ENCODE data around the gene TTLL11.
"Not testable (repeated sequence)": the region's sequence is repeated elsewhere in the genome, so short reads cannot be mapped to it uniquely, and the experiment has no call there.

Gene TTLL11

GRCh38 chr9:121902461-121903135, 190.5 kb downstream of the TTLL11 start:
- no peak for DNase-seq (ENCODE audit: low spot score)

DNA sequence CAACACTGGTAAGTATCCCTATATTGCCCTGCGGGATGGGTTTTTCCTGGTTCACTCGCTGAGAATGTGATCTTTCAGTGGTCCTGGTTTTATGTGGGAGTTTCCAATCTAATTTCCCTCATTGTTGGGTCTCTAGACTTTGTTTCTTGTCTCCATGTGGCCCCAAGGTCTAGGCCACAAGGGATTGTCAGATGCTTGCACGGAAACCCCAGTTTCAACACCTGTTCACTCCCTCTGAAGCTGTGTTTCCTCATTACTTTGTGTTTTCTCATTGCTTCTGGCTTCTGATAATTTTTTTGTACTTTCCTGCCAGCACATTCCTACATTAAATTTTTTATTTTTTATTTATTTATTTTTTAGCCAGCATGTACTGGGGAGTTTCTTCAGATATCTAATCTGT, 191.5 kb downstream of the TTLL11 start:
- DNase-seq (ENCODE audit: low spot score): no peak

- no peak for DNase-seq (ENCODE audit: low spot score)
Measured at GRCh38 chr9:121900163-121900562, 192.9 kb downstream of the TTLL11 start.

- DNase-seq (ENCODE audit: low spot score): no peak
Measured at GRCh38 chr9:121898856-121899255, 194.3 kb downstream of the TTLL11 start.

DNA sequence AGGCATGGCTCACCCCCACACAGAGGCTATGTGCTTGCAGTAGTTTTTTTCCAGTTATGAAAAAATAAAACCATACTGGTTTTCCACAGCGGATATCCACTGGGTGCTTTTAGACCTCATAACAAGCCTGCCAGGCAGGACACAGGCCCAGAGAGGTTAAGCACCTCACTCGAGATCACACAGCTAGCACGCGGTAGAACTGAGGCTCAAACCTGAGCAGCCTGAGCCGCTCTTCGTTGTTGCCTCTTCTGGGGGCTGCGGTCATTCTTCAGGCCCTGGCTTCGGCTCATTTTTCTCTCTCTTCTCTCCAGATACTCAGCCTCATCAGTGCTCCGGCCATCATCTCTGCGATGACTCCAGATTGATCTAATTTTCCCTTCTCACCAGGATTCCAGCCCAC, 196.0 kb downstream of the TTLL11 start:
- DNase-seq (ENCODE audit: low spot score): no peak

DNA sequence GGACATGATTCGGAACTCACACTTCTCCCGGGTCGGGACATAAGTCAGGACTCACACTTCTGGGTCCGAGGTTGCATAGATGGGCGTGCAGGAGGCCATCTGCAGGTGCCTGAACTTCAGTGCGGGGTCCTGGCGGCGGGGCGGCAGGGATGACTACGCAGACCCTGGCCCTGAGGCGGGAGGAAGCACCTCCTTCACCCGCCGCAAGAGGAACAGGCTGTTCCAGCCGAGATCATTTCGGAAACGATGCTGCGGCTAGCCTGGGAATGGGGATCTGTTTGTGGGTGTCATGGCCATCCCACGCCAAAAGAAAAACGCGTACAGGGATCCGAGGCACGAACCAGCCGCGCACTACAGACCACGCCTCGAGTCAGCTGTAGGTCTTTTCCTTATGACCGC, 196.6 kb downstream of the TTLL11 start:
- no peak for DNase-seq (ENCODE audit: low spot score)

DNA sequence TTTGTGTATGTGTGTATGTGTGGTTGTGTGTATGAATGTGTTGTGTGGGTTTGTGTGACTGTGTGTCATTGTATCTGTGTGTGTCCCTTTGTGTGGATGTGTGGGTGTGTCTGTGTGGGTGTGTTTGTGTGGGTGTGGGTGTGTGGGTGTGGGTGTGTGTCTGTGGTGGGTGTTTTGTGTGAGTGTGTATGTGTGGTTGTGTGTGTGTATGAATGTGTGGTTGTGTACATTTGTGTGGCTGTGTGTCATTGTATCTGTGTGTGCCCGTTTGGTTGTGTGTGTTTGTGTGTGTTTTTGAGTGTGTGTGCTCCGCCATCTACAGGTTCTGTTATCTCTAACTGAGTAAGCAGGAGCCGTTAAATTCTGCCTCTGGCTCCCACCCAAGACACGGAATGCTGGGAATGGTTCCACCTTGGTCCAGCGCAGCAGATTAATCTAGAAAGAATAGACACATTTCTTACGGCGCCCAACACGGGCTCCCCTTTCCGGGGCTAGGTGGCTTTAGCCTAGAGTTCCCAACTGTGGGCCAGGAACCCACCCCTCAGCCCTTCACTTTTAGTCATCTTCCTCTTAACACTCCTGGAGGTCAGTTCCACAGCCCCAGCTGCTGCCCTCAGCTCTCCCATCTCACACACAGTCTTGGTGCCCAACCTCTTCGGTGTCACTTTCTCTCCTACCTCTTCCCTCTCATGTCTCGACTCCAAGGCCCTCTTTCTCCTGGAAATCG, 197.1 kb downstream of the TTLL11 start:
- DNase-seq (ENCODE audit: low spot score): no peak

GRCh38 chr9:121895358-121895757, 197.8 kb downstream of the TTLL11 start:
- DNase-seq (ENCODE audit: low spot score): no peak

- not testable (repeated sequence) for DNase-seq (ENCODE audit: low spot score)
Measured at GRCh38 chr9:121894380-121894779, 198.7 kb downstream of the TTLL11 start.

- no peak for DNase-seq (ENCODE audit: low spot score)
Measured at GRCh38 chr9:121893786-121894185, 199.3 kb downstream of the TTLL11 start.

DNA sequence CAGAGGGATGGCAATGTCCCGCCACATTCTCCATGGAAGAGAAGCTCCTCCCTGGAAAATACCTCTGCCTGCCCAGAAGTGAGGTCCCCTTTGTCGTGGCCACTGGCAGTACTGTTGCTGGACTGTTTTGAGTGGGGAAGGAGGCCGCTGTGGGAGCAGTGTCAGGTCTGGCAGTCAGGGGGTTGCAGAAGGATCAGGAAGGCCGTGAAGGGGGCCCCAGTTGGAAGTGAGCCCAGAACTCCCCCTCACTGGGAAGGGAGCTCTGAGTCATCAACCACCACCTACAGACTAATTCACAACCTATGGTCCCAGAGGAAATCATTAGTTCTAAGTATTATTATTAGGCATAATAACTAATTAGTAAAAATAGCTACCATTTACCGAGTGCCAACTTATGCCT, 200.4 kb downstream of the TTLL11 start:
- no peak for DNase-seq (ENCODE audit: low spot score)

- DNase-seq (ENCODE audit: low spot score): no peak
Measured at GRCh38 chr9:121890746-121891145, 202.4 kb downstream of the TTLL11 start.

DNA sequence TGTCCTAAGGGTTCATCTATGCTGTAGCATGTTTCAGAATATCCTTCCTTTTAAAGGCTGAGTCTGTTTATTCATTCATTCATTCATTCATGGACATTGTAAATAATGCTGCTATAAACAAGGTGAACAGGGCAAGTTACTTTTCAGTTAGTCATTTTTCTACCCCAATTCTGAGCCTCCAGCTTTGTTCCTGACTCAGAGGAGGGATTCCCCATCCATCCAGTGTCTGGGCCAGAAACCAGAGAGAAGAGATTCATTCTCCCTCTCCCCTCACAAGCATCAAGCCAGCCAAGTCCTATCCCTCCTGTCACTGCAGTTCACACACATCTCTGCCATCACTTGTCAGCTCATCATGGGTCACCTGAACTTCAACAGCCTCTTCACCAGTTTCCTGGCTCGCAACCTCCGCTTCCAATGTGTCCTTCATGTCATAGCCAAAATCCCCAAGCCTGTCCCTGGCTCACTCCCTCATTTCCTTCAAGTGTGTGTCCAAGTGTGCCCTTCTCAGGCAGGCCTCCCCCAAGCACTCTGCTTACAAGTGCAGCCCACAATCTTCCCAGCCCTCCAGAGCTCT, 203.0 kb downstream of the TTLL11 start:
- no peak for DNase-seq (ENCODE audit: low spot score)

GRCh38 chr9:121888438-121888775, 204.7 kb downstream of the TTLL11 start:
- peak; percentile 17 for DNase-seq (ENCODE audit: low spot score)

DNA sequence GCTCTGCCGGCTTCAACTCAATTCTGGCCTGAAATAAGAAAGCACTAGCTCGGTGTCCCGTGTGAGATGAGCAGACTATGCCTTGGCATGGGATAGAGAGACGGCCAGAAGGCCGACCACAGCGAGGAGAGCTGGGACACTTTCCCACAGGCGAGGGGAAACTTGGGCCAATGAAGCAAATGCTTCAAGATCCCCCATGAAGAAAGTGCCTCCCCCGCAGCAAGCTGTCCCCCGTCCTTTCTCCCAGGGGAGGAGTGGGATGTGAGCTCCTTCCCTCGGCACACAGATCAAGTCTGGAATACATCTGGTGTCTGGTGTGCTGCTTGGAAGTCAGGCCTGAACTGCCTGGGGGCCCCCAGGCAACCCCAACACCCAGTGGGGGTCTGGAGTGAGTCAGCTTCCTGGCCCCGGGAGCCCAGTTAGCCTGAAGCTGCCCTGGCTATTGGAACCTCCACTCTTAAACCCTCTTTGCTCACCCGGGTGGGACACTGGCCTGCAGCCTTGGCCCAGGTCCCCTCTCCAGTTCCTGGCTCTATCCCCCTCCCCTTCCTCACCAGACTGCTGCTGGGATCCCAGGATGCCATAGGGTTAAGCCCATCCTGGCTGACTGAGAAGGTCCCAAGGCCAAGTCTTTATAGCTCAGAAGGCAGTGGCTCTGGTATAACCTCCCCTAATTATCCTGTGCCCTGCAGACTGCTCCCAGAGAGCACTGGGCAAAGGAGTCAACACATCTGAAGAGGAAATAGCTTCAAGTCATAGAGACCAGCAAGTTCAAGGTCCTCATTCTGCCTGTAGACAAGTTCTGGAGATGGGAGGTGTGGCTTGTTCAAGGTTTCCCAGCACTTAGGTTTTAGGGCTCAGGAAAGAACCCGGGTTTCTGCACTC, 205.3 kb downstream of the TTLL11 start:
- no peak for DNase-seq (ENCODE audit: low spot score)

GRCh38 chr9:121886759-121887485, 206.2 kb downstream of the TTLL11 start:
- DNase-seq (ENCODE audit: low spot score): no peak

- DNase-seq (ENCODE audit: low spot score): no peak
Measured at GRCh38 chr9:121885345-121885901, 207.7 kb downstream of the TTLL11 start.

DNA sequence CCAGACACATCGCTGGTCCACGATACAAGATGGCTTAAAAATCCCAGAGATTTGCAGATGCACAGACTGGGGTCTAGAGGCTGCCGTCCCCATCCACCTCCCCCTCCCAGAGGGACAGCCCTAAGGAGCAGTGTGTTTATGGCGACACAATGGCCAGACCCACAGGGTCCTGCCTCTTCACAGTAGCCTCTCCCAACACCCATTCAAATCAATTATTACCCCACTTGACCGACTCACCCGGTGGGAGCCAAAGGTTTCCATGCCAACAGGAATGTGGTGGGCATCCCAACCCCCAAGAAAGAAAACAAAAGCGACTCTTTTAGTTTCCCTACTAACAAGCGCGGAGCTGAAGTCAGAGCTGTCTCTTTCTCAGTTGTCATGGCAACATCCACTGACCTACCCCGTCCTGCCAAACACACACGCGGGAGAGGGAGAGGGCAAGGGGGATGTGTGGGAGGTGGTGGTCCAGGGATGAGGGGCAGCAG, 209.0 kb downstream of the TTLL11 start:
- no peak for DNase-seq (ENCODE audit: low spot score)

GRCh38 chr9:121883281-121884056, 209.6 kb downstream of the TTLL11 start:
- DNase-seq (ENCODE audit: low spot score): peak; percentile 59

DNA sequence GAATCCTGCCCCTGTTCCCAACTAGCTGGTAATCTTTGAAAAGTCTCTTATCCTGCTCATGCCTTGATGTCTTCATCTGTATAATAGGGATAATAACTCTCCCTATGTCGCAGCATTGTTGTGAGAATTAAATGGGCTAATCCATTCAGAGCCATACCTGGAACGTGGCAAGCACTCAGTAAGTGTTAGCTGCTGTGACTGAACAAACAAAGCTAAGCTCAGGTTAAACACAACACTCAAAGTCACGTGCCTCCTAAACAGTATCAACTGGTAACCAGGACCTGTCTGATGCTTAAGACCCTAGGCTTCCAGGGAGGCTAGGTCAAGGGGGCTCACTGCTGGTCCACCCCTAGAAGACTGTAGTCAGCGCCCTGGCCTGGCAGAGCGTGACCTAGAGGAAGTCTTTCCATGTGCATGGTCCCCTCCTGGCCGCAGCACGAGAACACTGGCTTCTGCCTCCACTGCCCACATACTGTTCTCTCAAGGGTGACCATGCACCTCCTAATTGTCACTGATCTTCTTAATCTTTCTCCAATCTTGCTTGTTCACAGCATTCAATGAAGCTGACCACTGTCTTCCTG, 211.1 kb downstream of the TTLL11 start:
- no peak for DNase-seq (ENCODE audit: low spot score)

All from kidney capillary endothelial cell (primary cell).